NCI-H82 (cell line): ENCODE data around the gene PAK6.

Experiments
- DNase-seq: peaks from one replicate; lab custom pipeline; 2025; lab: John Stamatoyannopoulos, UW

PAK6 gene

GRCh38 chr15:40256638-40257235 is 17.9 kb downstream of the PAK6 start:
- peak; percentile 48 for DNase-seq

- DNase-seq = no peak
Observed at GRCh38 chr15:40257656-40258450, 19.0 kb downstream of the PAK6 start.

GRCh38 chr15:40258544-40258943 is 19.7 kb downstream of the PAK6 start:
- DNase-seq = no peak

GRCh38 chr15:40259021-40259420 is 20.2 kb downstream of the PAK6 start:
- peak; percentile 29 for DNase-seq

GRCh38 chr15:40263024-40263754 is 24.3 kb downstream of the PAK6 start:
- no peak for DNase-seq

- no peak for DNase-seq
Observed at GRCh38 chr15:40264321-40265153, 25.7 kb downstream of the PAK6 start.

GRCh38 chr15:40265355-40265754 is 26.5 kb downstream of the PAK6 start:
- no peak for DNase-seq

GRCh38 chr15:40265875-40266274 is 27.0 kb downstream of the PAK6 start:
- no peak for DNase-seq

GRCh38 chr15:40266828-40267304 is 28.0 kb downstream of the PAK6 start:
- DNase-seq = no peak

GRCh38 chr15:40267670-40268069 is 28.8 kb downstream of the PAK6 start:
- DNase-seq = no peak

- DNase-seq = no peak
Observed at GRCh38 chr15:40269604-40270003, 30.7 kb downstream of the PAK6 start.

- DNase-seq = no peak
Observed at GRCh38 chr15:40270246-40270995, 31.6 kb downstream of the PAK6 start.

- no peak for DNase-seq
Observed at GRCh38 chr15:40271685-40272484, 33.0 kb downstream of the PAK6 start.

- peak; percentile 13 for DNase-seq
Observed at GRCh38 chr15:40272485-40273056, 33.7 kb downstream of the PAK6 start.

GRCh38 chr15:40273428-40273827 is 34.6 kb downstream of the PAK6 start:
- no peak for DNase-seq

- DNase-seq = peak; percentile 89
Observed at GRCh38 chr15:40274350-40275274, 35.7 kb downstream of the PAK6 start.

GRCh38 chr15:40275523-40275922 is 36.7 kb downstream of the PAK6 start:
- DNase-seq = no peak

GRCh38 chr15:40275954-40276353 is 37.1 kb downstream of the PAK6 start:
- DNase-seq = no peak

GRCh38 chr15:40276927-40277326 is 38.1 kb downstream of the PAK6 start:
- peak; percentile 32 for DNase-seq
